B cell (primary cell): ENCODE results near the gene CAGE1. TPM values are rescaled to one million over a fixed set of nuclear protein-coding genes. Genes with fewer than 3 reads are reported as not detected.
A peak's percentile ranks its signal among the peaks of the same experiment; 100 is the strongest.

Experiments used
- ATAC-seq: fragments of 200-7000 bp; cut with Tn5 transposase; one replicate; pipeline ENCODE4 v1.10.0; 2021; ENCODE audit warnings: low read depth, mild to moderate bottlenecking, moderate number of reproducible peaks, moderate library complexity
- CTCF ChIA-PET: fragments of 350-600 bp; sonication (Branson Sonifier 250); formaldehyde crosslinking; loops from one replicate; lab custom pipeline; 2021; ENCODE audit warnings: antibody characterized with exemption, inconsistent platforms; lab: Charles Lee
- POLR2A ChIA-PET: fragments of 350-600 bp; sonication (Branson Sonifier 250); formaldehyde crosslinking; loops from one replicate; lab custom pipeline; 2021; ENCODE audit warnings: antibody characterized with exemption; lab: Charles Lee
- DNase-seq: peaks from one replicate; pipeline ENCODE4 v3.0.0; 2013
- H2AFZ ChIP-seq: 2 replicates; pipeline ENCODE4 v1.6.1; 2012; ENCODE audit warnings: mild to moderate bottlenecking, low read depth, low read length; ENCODE audit not compliant: insufficient read depth, poor library complexity, severe bottlenecking
- H3K27ac ChIP-seq, 2 donors: 1 replicate in 1 of 2; 2 replicates in 1 of 2; pipeline ENCODE4 v1.5.1; 2012 to 2013; ENCODE audit warnings: low read length in 2 of 2, mild to moderate bottlenecking in 2 of 2, moderate library complexity in 1 of 2
- H3K27me3 ChIP-seq, 4 experiments: fragments of 200-600 bp in 1 of 4; sonication (generic) in 1 of 4; replicated peaks in 1 of 4; 1 replicate in 2 of 4; 2 replicates in 2 of 4; pipeline versions ENCODE4 v1.6.1 to v1.7.0; 2013 to 2016; ENCODE audit warnings: low read length in 3 of 4, mild to moderate bottlenecking in 2 of 4, mixed read lengths in 1 of 4, moderate library complexity in 1 of 4; ENCODE audit not compliant: insufficient read depth in 4 of 4, control insufficient read depth in 3 of 4; ENCODE audit errors: control extremely low read depth in 1 of 4
- H3K36me3 ChIP-seq, 2 experiments: replicated peaks in 1 of 2; 1 replicate in 1 of 2; 2 replicates in 1 of 2; pipeline versions ENCODE4 v1.6.1 to v1.7.1; 2013; ENCODE audit warnings: low read length in 1 of 2; ENCODE audit not compliant: insufficient read depth in 2 of 2, control insufficient read depth in 1 of 2; ENCODE audit errors: control extremely low read depth in 1 of 2, extremely low read depth in 1 of 2
- H3K4me1 ChIP-seq, 2 donors: fragments of 200-600 bp in 1 of 2; sonication (generic) in 1 of 2; 1 replicate in 1 of 2; 2 replicates in 1 of 2; pipeline versions ENCODE4 v1.5.1 to v1.6.1; 2013 to 2017; ENCODE audit warnings: low read length in 2 of 2; ENCODE audit not compliant: control insufficient read depth in 2 of 2, insufficient read depth in 2 of 2
- H3K4me2 ChIP-seq: replicated peaks from 2 replicates; pipeline ENCODE3; 2012; ENCODE audit warnings: mild to moderate bottlenecking, low read depth, low read length; ENCODE audit not compliant: poor library complexity, severe bottlenecking
- H3K4me3 ChIP-seq, 5 experiments: fragments of 200-600 bp in 1 of 5; sonication (generic) in 1 of 5; 1 replicate in 3 of 5; 2 replicates in 2 of 5; pipeline versions ENCODE4 v1.5.1 to v1.7.0; 2011 to 2016; ENCODE audit warnings: low read length in 4 of 5, mild to moderate bottlenecking in 4 of 5, low read depth in 2 of 5, control low read depth in 1 of 5, moderate library complexity in 1 of 5; ENCODE audit not compliant: insufficient read depth in 1 of 5; ENCODE audit errors: control extremely low read depth in 1 of 5, extremely low read depth in 1 of 5
- H3K79me2 ChIP-seq: fragments of 200-600 bp; sonication (generic); one replicate; pipeline ENCODE4 v1.6.0; 2016; ENCODE audit warnings: low read length; ENCODE audit not compliant: control insufficient read depth, insufficient read depth
- H3K9ac ChIP-seq: fragments of 200-600 bp; sonication (generic); 2 replicates; pipeline ENCODE4 v1.6.1; 2017; ENCODE audit warnings: mild to moderate bottlenecking, low read length, moderate library complexity
- H3K9me3 ChIP-seq, 3 donors: one replicate each; pipeline versions ENCODE4 v1.6.1 to v1.7.1; 2013; ENCODE audit warnings: low read length in 2 of 3; ENCODE audit not compliant: control insufficient read depth in 2 of 3, insufficient read depth in 1 of 3; ENCODE audit errors: control extremely low read depth in 1 of 3
- H4K20me1 ChIP-seq: 2 replicates; pipeline ENCODE4 v1.6.0; 2012; ENCODE audit warnings: mild to moderate bottlenecking, low read length; ENCODE audit not compliant: insufficient read depth, control insufficient read depth, poor library complexity, severe bottlenecking
- H3K27ac Mint-ChIP-seq: one replicate; pipeline ENCODE4 v1.8.0; 2021; ENCODE audit warnings: mixed read lengths
- H3K27me3 Mint-ChIP-seq: one replicate; pipeline ENCODE4 v1.8.0; 2021; ENCODE audit warnings: mixed read lengths
- H3K4me1 Mint-ChIP-seq: one replicate; pipeline ENCODE4 v1.8.0; 2021; ENCODE audit warnings: mixed read lengths
- H3K4me3 Mint-ChIP-seq: one replicate; pipeline ENCODE4 v1.8.0; 2021; ENCODE audit warnings: mixed read lengths
- H3K9me3 Mint-ChIP-seq: one replicate; pipeline ENCODE4 v1.8.0; 2022; ENCODE audit warnings: mixed read lengths; ENCODE audit not compliant: insufficient read depth
- EZH2 ChIP-seq: IDR thresholded peaks from 2 replicates; pipeline ENCODE4 v1.6.1; 2012; ENCODE audit warnings: borderline replicate concordance, low read depth, mild to moderate bottlenecking, moderate library complexity, low read length; ENCODE audit not compliant: insufficient read depth, poor library complexity, severe bottlenecking
- WGBS: methylation state at CpG from one replicate; pipeline ENCODE4 v1.1.5; 2013; ENCODE audit warnings: missing lambda C conversion rate; ENCODE audit not compliant: insufficient coverage; 5-methylcytosine and 5-hydroxymethylcytosine counted together
- intact Hi-C: fragments of 100-400 bp; cut with micrococcal nuclease; formaldehyde crosslinking; loops from one replicate; pipeline ENCODE4 v1.10.0; 2022
- polyA plus RNA-seq: library from polyadenylated mRNA; depleted of rRNA; stranded (reverse); fragments of >200 nt; gene quantifications from 2 replicates; pipeline ENCODE4 v1.2.3, GENCODE V29; 2012
- total RNA-seq, 2 donors: library from RNA; stranded (reverse); fragments of 120-200 nt in 1 of 2; gene quantifications; 1 replicate in 1 of 2; 2 replicates in 1 of 2; pipeline versions ENCODE4 v1.2.3 to v1.2.4, GENCODE V29; 2013 to 2022
- TF ChIP-seq, protein P1 (sequence below): fragments of 200-600 bp; IDR thresholded peaks from one replicate; pipeline ENCODE4 v1.8.0; 2022; ENCODE audit warnings: antibody characterized with exemption, mild to moderate bottlenecking

Gene CAGE1
- total and polyA plus RNA-seq, 2 donors (not counting 1 experiment from before 2014, with no cell fraction given): 0.13 to 0.34 TPM

- Mint-ChIP-seq H3K4me3 (peak overlapping the region; percentile 96), H3K27me3 (no peaks in the 10 kb centered on the region), H3K4me1 (peaks cover 34% of the 10 kb centered on the region), H3K9me3 (no peaks in the 10 kb centered on the region), H3K27ac (peak overlapping the region; percentile 99)
- ChIA-PET POLR2A (interaction anchor here (0.5 to 1.9 kb wide), 4 partner anchors 66 to 1867 kb away, joined by 3 to 14 read pairs (median 10); partner anchors contain the start of gene SSR1), CTCF (interaction anchor here (1.2 to 4.3 kb wide), 4 partner anchors 11 to 114 kb away, joined by 3 to 34 read pairs (median 5); no protein-coding TSS in a partner anchor)
- H3K4me1 ChIP-seq: peaks cover 18 to 26% of the 10 kb centered on the region in 2 donors
- H3K27ac ChIP-seq: peak overlapping the region; percentile 96 to 100
- H3K4me2 ChIP-seq: peak overlapping the region; percentile 76
- H3K9ac ChIP-seq: peak overlapping the region; percentile 84
- H3K4me3 ChIP-seq: peak overlapping the region; percentile 83 to 96 (median 85)
- peaks cover 29% of the 10 kb centered on the region for H3K79me2 ChIP-seq
- H3K27me3 ChIP-seq: no peaks in the 10 kb centered on the region
- H3K36me3 ChIP-seq: peaks cover 0 to 13% of the 10 kb centered on the region in 2 experiments
- intact Hi-C loops: no loop called here
- DNase-seq: no peak
- no peak for TF ChIP-seq EZH2
- TF ChIP-seq, protein P1, sequence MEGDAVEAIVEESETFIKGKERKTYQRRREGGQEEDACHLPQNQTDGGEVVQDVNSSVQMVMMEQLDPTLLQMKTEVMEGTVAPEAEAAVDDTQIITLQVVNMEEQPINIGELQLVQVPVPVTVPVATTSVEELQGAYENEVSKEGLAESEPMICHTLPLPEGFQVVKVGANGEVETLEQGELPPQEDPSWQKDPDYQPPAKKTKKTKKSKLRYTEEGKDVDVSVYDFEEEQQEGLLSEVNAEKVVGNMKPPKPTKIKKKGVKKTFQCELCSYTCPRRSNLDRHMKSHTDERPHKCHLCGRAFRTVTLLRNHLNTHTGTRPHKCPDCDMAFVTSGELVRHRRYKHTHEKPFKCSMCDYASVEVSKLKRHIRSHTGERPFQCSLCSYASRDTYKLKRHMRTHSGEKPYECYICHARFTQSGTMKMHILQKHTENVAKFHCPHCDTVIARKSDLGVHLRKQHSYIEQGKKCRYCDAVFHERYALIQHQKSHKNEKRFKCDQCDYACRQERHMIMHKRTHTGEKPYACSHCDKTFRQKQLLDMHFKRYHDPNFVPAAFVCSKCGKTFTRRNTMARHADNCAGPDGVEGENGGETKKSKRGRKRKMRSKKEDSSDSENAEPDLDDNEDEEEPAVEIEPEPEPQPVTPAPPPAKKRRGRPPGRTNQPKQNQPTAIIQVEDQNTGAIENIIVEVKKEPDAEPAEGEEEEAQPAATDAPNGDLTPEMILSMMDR: no peak
- H3K9me3 ChIP-seq: no peaks in the 10 kb centered on the region
- WGBS: 6% methylated on average over 7 of the region's 14 CpGs
- peak overlapping the region; percentile 77 for H2AFZ ChIP-seq
- no peak for ATAC-seq
- no peaks in the 10 kb centered on the region for H4K20me1 ChIP-seq
Measured at GRCh38 chr6:7390226-7390878, 810 bp upstream of the CAGE1 start.

GRCh38 chr6:7389162-7389450 lies 436 bp downstream of the CAGE1 start:
- Mint-ChIP-seq H3K9me3 (no peaks in the 10 kb centered on the region), H3K27ac (peak overlapping the region; percentile 99), H3K4me3 (peak overlapping the region; percentile 96), H3K4me1 (peaks cover 34% of the 10 kb centered on the region), H3K27me3 (no peaks in the 10 kb centered on the region)
- no peaks in the 10 kb centered on the region for H4K20me1 ChIP-seq
- H3K27ac ChIP-seq: peak overlapping the region; percentile 96 to 100
- peak overlapping the region; percentile 83 to 96 (median 85) for H3K4me3 ChIP-seq
- CTCF ChIA-PET: interaction anchor here (1.2 to 4.3 kb wide), 5 partner anchors 12 to 113 kb away, joined by 3 to 34 read pairs (median 4); no protein-coding TSS in a partner anchor
- H3K27me3 ChIP-seq: no peaks in the 10 kb centered on the region
- POLR2A ChIA-PET: interaction anchor here (0.5 to 1.9 kb wide), 5 partner anchors 36 to 289 kb away, joined by 3 to 14 read pairs (median 5); partner anchors contain the start of gene SSR1
- DNase-seq (no peak), ATAC-seq (no peak)
- H3K4me2 ChIP-seq: peak overlapping the region; percentile 76
- no peaks in the 10 kb centered on the region for H3K9me3 ChIP-seq
- peaks cover 29% of the 10 kb centered on the region for H3K79me2 ChIP-seq
- H2AFZ ChIP-seq: peak overlapping the region; percentile 77
- peaks cover 0 to 7% of the 10 kb centered on the region in 2 experiments for H3K36me3 ChIP-seq
- peak overlapping the region; percentile 84 for H3K9ac ChIP-seq
- intact Hi-C loops: loop anchor here (1.0 to 2.0 kb wide), 6 partner anchors 76 to 714 kb away; partner anchors contain the start of genes BLOC1S5, EEF1E1, SNRNP48 and SSR1
- peaks cover 18 to 26% of the 10 kb centered on the region in 2 donors for H3K4me1 ChIP-seq
- TF ChIP-seq, protein P1: no peak
- TF ChIP-seq EZH2: no peak
- WGBS: 0% methylated on average over 4 of the region's 11 CpGs
